Thoracic aorta (tissue), 2 donors: ENCODE data around the gene RIMS3. TPM values are rescaled to one million over a fixed set of nuclear protein-coding genes. Genes with fewer than 3 reads are reported as not detected.

Source experiments
- ATAC-seq: fragments of 150-250 bp; one replicate; pipeline ENCODE4 v1.8.0; 2017; ENCODE audit warnings: low read depth; ENCODE audit not compliant: insufficient number of reproducible peaks, low FRiP score
- DNase-seq: peaks from one replicate; pipeline ENCODE4 v3.0.0-alpha.2; 2020; ENCODE audit warnings: low spot score
- H3K27ac ChIP-seq, 2 donors: fragments of 200-600 bp; sonication (generic); 1 replicate in 1 of 2; 2 replicates in 1 of 2; pipeline ENCODE4 v1.5.1; 2016; ENCODE audit warnings: mild to moderate bottlenecking in 2 of 2, moderate library complexity in 2 of 2
- H3K27me3 ChIP-seq: fragments of 200-600 bp; sonication (generic); replicated peaks from 2 replicates; pipeline ENCODE4 v1.6.0; 2016; ENCODE audit warnings: mild to moderate bottlenecking; ENCODE audit not compliant: insufficient read depth
- H3K36me3 ChIP-seq: fragments of 200-600 bp; sonication (generic); one replicate; pipeline ENCODE4 v1.5.1; 2016
- H3K4me1 ChIP-seq, 2 donors: fragments of 200-600 bp; sonication (generic); 1 replicate in 1 of 2; 2 replicates in 1 of 2; pipeline versions ENCODE4 v1.5.1 to v1.6.0; 2016; ENCODE audit warnings: low read depth in 2 of 2, mild to moderate bottlenecking in 1 of 2; ENCODE audit not compliant: control insufficient read depth in 1 of 2
- H3K4me3 ChIP-seq: fragments of 200-600 bp; sonication (generic); 2 replicates; pipeline ENCODE4 v1.5.1; 2016; ENCODE audit warnings: mild to moderate bottlenecking
- H3K9me3 ChIP-seq: fragments of 200-600 bp; sonication (generic); 2 replicates; pipeline ENCODE4 v1.5.1; 2016
- total RNA-seq, 2 donors: library from RNA; depleted of rRNA; stranded (reverse); fragments of >200 nt; gene quantifications; one replicate each; pipeline versions ENCODE4 v1.1.0 to v1.2.3, GENCODE V29; 2016
- TF ChIP-seq, protein P1 (sequence below): fragments of 200-600 bp; sonication (generic); IDR thresholded peaks from one replicate; pipeline ENCODE4 v1.5.1; 2019; ENCODE audit warnings: antibody characterized with exemption

The RIMS3 gene
- total RNA-seq, 2 donors from 2014 or later = 18.1 to 33.7 TPM

DNA sequence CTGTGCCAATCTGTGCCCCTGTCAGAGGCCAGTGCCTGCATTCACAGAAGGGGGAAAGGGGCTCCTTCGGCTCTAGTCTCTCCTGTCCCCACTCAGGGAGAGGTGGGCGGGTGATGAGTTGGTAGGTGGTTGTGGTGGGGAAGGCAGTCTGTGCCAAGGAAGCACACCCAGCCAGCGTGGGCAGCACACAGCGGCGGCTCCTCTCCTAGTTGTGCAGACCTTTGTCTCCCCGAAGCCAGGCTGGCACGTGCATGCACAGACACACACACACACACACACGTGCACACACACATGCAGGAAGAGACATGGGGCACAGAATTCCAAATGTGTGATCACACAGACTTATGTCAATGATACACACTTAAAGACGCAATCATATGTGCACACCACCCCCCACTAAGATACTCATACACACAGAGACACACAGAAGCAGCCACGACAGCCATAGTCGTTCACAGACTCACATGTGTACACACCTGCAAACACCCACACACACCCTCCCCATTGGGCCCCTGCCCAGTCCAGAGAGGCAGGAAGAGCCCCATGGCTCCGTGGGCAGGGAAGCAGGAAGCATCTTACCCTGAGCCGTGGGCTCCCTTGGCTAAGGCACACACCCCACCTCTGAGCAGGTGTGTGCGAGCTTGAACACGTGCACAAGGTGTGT lies 16.4 kb downstream of the RIMS3 start:
- peaks cover 0 to 18% of the 10 kb centered on the region in 2 donors for H3K4me1 ChIP-seq
- H3K36me3 ChIP-seq = no peaks in the 10 kb centered on the region
- H3K27me3 ChIP-seq = no peaks in the 10 kb centered on the region
- no peak overlapping the region for H3K27ac ChIP-seq
- TF ChIP-seq, protein P1, sequence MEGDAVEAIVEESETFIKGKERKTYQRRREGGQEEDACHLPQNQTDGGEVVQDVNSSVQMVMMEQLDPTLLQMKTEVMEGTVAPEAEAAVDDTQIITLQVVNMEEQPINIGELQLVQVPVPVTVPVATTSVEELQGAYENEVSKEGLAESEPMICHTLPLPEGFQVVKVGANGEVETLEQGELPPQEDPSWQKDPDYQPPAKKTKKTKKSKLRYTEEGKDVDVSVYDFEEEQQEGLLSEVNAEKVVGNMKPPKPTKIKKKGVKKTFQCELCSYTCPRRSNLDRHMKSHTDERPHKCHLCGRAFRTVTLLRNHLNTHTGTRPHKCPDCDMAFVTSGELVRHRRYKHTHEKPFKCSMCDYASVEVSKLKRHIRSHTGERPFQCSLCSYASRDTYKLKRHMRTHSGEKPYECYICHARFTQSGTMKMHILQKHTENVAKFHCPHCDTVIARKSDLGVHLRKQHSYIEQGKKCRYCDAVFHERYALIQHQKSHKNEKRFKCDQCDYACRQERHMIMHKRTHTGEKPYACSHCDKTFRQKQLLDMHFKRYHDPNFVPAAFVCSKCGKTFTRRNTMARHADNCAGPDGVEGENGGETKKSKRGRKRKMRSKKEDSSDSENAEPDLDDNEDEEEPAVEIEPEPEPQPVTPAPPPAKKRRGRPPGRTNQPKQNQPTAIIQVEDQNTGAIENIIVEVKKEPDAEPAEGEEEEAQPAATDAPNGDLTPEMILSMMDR = no peak
- no peak overlapping the region for H3K4me3 ChIP-seq
- ATAC-seq = no peak
- H3K9me3 ChIP-seq = no peaks in the 10 kb centered on the region
- DNase-seq = no peak

DNA sequence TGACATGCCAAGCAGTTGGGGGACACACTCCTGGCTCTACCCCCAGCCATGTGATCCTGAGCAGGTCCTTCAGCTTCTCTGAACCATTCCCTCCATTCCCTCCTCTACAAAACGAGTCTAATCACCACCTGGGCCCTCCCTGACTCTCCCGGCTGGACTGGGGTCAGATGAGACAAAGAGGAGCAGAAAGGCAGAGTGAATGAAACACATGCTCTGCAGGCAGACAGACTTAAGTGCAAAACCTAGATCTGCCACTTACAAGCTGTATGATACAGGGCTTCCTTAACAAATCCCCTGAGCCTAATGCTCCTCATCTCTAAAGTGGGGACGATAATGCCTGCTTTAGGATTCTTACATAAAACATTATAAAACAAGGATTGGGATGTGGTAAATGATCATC lies 17.3 kb downstream of the RIMS3 start:
- no peak overlapping the region for H3K27ac ChIP-seq
- TF ChIP-seq, protein P1 = no peak
- no peaks in the 10 kb centered on the region for H3K9me3 ChIP-seq
- no peak overlapping the region for H3K4me3 ChIP-seq
- peaks cover 0 to 18% of the 10 kb centered on the region in 2 donors for H3K4me1 ChIP-seq
- no peaks in the 10 kb centered on the region for H3K36me3 ChIP-seq
- no peaks in the 10 kb centered on the region for H3K27me3 ChIP-seq
- ATAC-seq = no peak
- DNase-seq = no peak

DNA sequence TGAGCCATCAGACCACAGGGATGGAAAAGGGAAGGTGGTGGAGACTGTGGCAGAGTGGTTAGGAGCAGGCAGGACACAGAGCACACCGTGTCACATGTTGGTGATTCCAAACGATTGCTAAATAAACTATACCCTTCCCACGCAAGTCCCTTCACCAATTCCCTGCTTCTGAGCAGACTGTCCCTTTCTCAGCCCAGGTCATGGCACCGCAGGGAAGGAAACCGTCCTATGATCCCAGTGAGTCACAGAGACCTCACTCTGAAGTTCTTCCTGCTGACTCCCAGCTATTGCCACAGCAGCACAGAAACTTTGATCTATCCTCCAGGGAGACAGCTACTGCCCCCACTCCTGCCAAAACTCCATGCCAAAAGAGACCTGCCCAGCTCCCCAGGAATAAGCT lies 19.2 kb downstream of the RIMS3 start:
- DNase-seq (no peak), ATAC-seq (no peak)
- TF ChIP-seq, protein P1 = no peak
- Histone ChIP-seq H3K36me3 (no peaks in the 10 kb centered on the region), H3K27me3 (no peaks in the 10 kb centered on the region), H3K9me3 (no peaks in the 10 kb centered on the region), H3K27ac (no peak overlapping the region), H3K4me3 (no peak overlapping the region), H3K4me1 (peaks cover 0 to 12% of the 10 kb centered on the region in 2 donors)

DNA sequence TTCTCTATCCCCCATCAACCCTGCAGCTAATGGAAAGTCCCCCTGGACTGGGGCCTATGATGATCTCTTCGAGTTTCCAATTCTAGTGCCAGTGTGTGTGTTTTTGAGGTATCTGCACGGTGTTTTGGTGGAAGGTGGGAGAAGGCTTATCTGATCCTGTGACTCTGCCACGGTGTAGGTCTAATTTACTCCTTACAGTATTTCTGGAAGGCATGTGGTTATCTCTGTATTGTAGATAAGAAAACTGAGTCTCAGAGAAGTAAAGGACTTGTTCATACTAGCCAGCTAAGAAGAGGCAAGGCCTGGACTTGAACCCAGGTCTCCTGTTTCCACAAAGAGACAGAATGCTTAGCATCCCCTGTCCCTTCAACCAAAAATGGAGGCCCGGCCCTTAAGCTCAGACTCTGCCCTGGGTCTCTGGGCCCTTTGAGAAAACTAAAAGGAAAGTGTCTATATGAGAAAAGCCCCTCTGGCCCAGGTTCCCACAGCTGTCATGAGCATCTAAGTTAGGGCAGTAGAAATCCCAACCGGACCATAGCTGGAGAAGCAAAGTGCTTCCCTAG lies 20.3 kb downstream of the RIMS3 start:
- Histone ChIP-seq H3K4me1 (peaks cover 0 to 3% of the 10 kb centered on the region in 2 donors), H3K9me3 (no peaks in the 10 kb centered on the region), H3K27me3 (no peaks in the 10 kb centered on the region), H3K4me3 (no peak overlapping the region), H3K36me3 (peaks cover 6% of the 10 kb centered on the region), H3K27ac (no peak overlapping the region)
- DNase-seq (no peak), ATAC-seq (no peak)
- TF ChIP-seq, protein P1 = no peak

DNA sequence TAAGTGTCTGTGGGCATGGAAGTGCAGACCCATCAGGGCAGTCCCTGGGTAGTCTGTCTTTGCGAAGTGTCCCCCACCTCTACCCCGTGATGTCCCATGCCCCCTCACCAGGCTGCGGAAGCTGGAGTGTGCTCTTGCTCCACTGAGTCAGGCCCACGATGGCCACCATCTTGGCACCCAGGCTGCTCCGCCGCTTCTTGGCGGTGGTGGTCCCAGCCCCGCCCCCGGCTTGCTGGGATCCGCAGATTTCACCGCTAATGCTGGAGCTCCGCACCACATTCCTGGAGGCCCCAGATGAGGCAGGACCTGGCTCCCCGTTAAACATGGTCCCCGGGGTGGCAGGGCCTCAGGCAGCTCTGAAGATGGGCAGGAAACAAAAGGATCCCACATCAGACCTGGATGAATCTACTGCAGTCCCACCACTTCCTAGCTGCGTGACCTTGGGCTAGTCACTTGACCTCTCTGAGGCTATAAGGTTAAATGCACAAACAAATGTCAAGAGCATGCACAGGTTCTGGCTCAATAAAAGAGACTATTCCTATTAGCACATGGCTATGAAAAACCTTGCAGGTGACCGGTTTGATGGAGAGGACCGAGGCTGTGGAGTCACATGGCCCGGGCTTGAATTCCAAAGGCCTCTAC lies 23.8 kb downstream of the RIMS3 start:
- Histone ChIP-seq H3K27ac (no peak overlapping the region), H3K4me1 (no peaks in the 10 kb centered on the region), H3K27me3 (no peaks in the 10 kb centered on the region), H3K4me3 (no peak overlapping the region), H3K36me3 (peaks cover 6% of the 10 kb centered on the region), H3K9me3 (no peaks in the 10 kb centered on the region)
- ATAC-seq (no peak), DNase-seq (no peak)
- TF ChIP-seq, protein P1 = no peak
